HG03442 (cell line): Measurements from ENCODE around the gene THRB.

Experiments
- ATAC-seq: cut with Tn5 transposase; IDR thresholded peaks from one replicate; pipeline ENCODE4 v1.9.1; 2021; ENCODE audit warnings: mild to moderate bottlenecking, moderate library complexity; ENCODE audit not compliant: unreplicated experiment

The THRB gene

DNA sequence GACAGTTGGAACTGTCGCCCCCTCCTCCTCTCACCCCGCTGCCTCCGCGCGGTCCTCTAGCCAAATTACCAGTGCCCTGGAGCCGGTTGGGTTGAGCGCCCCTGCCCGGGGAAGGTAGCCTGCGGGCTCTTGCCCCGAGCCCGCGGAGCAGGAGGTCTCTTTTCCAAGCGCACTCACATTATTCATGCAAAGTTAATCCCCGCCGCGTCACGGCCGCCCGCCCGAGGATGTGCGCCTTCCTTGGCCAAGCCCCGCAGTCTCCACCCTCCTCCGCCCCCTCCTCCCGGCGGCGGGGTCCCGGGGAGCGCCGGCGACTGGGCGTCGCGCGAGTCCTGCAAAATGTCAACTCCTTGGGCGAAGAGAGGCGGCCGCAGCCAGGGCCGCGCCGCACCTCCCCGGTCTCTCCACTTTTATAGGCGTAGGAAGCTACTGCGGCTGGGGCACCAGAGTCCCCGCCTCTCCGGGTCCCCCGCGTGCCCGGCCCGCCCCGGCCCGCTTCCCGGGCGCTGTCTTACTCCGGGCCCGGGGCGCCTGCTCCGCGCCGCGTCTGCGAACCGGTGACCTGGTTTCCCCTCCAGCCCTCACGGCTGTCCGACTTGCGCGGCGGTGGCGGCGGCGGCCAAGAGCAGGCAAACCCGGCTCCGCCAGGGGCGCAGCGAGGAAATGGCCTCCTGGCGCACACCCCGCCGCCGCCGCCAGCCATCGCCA is at the start of gene THRB:
Gene THRB (minus strand): TSS at position 233 of the 708 bp plus-strand sequence.
- ATAC-seq = peak; percentile 43

DNA sequence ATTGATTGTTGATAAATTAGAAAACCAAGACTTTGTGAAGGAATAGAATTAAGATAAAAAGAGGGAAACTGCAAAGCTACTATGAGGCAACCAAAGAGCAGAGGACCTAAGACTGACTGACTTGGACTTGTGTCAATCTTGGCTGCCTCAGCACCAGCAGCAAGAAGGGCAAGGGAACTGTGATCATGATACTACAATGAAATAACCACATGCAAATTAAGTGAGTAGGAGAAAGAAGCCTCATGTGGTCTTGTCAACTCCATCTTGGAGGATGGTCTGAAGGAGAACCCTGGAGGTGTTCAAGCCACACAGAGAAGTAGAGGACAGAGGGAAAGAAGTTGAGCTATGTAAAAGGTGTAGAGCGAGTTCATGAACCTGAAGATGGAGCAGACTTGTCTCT is 47.3 kb upstream of the THRB start:
- ATAC-seq = no peak

DNA sequence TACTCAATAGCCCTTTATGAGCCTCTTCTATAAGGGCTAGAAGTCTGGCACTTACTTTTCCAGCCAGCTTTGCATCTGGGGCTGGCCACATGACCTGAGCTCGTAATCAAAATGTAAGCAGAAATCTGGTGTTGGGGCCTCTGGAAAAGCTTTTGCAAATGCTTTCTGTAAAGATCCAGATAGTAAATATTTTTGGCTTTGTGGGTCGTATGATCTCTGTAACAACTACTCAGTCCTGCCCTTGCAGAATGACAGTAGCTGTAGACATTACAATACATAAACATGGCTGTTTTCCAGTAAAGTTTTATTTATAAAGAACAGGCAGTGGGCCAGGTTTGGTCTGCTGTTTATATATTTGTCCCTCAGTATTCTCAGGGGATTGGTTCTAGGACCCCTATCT is 46.2 kb upstream of the THRB start:
- no peak for ATAC-seq

DNA sequence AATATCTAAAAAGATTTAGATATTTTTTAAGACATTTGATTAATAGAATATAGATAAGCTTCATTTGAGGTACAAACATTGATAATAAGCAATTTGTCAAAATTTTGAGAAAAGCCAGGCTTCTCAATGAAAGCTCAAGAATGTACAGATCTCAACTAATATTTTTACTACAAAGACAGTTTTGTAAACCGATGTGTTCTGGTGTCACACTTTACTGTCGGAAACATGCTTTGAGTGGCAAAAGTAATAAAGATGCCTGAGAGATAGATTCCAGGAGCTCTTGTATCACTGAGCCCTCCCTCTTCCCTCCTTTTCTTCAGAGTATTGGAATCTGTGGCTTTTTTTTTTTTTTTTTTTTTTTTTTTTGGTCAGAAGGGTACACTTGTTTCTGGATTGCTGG is 45.0 kb upstream of the THRB start:
- no peak for ATAC-seq

DNA sequence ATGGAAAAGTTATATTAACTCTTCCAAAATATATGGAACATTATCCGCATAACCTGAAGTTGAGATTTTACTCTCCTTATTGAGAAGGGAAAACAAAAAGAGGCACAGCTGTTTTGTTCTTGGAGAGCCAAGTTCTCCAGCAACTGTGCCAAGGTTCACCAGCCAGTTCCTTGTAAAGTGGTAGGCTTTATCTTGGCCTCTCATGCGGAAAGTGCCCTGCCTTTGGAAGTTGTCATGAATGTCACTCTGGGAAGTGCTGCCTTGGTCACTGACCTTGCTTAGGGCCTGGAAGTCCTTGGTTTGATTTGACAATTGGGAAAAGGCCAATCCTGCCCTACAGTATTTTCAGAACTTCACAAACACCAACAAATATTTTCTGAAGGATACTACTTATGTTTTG is 44.2 kb upstream of the THRB start:
- ATAC-seq = no peak

DNA sequence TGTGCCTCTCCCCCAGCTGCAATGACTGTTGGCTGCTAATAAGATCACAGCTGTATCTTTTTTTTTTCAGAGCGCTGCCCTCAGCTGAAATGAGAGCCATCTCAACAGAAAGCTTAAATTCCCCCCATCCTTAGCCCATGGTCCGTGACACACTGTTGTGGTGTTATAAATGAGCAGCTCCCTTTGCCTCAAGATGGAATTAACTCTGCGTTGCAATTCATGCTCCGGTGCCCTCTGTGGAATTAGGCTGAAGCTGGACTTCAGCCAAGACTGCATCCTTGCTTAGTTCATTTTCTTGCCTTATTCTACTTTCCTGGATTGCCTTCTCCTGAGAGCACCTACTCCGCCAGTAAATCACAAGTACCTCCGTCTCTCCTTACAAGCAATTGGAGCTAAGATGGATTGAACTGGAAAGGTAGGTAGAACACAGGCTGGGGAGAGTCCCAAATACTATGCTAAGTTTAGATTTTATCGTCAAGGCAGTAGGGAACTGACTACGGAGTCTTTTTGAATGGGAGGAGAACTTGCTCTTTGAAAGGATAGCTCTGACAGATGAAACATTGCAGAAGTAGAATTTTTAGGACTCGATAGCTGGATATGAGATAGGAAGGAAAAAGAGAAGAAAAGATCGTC is 39.0 kb upstream of the THRB start:
- no peak for ATAC-seq

DNA sequence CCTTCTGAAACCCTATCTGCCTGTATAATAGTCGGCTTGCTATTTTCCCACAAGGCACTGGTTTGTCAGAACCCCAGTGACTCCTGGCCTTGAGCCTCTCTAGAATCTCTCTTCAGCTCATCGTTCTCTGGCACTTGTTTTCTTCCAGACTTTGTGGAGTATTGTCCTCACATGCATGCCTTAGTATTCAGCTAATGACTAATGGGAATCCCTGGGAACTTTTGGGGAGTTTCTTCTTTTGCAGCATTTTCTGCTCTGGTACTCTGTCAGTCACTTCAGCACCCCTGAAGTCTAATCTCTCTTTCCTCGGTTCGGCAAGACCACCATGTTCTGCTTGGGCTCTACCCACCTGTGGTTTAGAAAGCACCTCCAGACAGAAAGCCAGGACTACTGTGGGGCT is 35.8 kb upstream of the THRB start:
- ATAC-seq = no peak

DNA sequence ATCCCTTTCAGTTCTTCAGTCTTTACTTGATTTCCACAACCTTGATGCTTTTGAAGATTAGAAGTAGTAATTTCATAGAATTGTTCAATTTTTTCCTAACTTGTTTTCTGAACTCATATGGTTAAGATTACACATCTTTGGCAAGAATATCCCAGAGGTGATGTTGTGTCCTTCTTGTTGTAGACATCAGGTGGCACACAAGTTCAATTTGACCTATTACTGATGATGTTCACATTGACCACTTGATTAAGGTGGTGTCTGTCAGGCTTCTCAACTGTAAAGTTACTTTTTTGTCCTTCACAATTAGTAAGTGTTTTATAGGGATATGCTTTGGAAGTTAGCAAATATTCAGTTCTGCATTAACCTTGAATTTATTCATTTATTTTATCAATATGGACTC is 34.6 kb upstream of the THRB start:
- no peak for ATAC-seq

DNA sequence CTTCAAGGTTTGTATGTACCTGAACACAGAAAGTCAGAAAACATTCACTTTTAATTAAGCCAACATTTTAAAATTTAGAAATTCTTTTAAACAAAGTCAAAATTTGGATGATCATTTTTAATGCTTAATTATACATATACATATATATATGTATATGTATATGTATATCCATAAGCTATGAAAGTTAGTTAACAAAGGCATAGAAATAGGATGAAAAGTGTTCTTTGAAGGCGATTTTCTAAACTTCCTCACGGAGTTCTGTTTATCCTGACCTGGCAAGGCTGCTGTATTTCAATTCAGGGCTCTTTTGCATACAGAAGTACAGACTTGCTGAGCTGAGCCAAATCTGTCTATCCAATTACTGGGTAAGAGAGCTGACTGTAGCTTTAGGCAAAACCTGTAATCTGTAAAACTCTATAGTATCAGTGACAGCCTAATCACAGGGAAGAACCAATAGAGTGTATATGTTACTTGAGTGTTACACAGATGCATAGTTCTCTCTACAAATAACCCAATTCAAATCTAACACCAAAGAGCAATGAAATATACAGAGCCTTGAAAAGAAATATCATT is 32.1 kb upstream of the THRB start:
- ATAC-seq = no peak

DNA sequence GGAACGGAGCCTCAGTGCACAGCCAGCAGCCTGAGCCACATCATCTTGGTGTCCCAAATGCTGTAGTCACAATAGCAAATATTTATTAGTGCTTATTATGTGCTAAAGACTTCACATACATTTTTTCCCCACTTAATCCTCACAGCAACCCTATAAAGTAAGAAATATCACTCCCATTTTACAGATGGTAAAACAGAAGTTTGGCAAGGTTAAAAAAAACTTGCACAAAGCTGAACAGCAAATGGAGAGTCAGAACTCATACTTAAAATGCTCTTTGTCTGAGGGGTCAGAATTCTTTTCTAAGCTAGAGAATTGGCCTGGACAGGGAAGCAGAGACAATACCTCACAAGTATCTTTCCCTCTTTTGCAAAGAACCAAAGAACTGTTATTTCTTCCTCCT is 30.9 kb upstream of the THRB start:
- no peak for ATAC-seq

DNA sequence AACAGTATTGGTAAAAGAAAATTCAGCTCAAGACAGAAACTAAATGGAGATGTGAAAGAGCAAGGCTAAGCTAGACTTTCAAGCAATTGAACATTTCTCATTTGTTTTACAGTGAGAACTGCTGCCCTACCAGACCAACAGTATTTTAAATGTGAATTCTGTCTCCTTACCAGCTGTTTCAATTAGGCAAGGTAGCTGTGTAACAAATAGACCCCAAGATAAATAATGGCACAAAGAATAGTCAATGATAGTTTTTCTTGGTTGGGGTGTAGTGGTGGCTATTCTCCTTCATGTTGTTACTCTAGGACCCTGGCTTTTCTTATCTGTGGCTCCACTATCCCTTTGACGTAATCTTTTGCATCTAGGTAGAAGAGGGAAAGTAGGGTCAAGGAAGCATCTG is 30.4 kb upstream of the THRB start:
- ATAC-seq = no peak

DNA sequence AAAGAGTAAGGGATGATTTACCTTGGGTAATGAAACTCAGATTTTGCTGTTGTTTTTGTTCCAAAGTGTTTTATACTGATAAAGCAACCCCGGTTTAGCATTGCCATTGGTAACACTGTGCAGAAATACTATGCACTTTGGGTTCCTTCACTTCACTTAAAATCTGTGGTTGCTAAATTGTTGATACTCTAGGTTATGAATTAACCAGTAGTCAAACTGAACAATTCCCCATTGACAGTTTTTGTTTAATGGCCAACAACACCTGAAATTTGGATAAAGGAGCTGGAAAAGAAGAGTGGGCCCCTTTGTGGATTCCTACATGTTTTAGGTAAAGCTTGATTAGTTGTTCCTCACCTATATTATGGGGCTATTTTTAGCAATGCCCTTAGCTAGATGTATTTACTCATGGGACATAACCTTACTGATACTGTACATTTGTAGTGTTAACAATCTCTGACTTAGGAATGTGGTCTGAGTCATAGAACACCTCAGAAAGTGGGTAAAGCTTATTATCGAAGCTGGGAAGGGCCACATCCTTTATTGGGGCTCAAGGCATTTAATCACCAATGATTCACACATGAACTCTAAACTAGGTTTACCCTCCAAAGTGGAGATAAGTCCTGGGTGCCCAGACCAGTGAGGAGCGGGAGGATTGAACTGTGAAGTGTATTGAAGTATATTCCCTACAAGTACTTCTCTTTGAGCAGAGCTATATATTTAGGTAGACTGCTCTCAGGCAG is 29.5 kb upstream of the THRB start:
- ATAC-seq = no peak

DNA sequence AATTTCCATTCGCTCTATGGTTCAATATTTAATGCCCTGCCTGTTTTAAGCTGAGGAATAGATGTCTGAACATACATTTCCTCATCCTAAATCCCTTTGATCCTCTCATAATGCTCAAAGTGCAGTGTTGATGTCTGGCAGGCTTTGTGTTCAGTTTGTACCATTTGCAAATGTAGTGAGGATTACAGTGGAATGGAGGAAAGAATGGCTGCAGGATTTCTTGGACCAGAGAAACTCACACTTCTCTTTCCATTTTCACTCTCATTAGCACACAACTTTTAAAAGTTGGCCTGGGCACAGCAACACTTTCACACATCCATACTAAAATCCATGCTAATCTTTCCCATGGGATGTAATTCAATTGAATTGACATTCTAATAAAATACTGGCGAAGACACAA is 28.6 kb upstream of the THRB start:
- no peak for ATAC-seq

DNA sequence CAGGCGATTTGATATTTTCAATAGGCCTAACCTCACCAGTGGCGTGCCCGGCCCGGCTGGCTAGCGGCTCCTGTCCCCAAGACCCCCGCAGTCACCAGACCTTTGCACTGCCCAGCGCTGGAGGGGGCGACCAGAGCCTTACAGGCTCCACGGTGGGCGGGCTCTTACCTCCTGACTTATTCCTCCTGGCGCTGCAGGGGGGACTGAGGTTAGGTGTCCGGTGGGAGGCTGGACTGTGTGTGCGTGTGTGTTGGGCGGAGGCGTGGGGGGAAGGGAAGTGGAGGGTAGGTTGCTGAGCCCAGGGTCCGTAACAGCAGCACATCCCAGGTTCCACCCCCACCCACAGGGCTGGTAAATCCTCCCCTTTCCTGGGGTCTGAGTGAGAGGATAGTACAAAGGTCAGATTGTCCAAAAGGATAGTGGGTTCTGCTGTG is 27.5 kb upstream of the THRB start:
- ATAC-seq = no peak

DNA sequence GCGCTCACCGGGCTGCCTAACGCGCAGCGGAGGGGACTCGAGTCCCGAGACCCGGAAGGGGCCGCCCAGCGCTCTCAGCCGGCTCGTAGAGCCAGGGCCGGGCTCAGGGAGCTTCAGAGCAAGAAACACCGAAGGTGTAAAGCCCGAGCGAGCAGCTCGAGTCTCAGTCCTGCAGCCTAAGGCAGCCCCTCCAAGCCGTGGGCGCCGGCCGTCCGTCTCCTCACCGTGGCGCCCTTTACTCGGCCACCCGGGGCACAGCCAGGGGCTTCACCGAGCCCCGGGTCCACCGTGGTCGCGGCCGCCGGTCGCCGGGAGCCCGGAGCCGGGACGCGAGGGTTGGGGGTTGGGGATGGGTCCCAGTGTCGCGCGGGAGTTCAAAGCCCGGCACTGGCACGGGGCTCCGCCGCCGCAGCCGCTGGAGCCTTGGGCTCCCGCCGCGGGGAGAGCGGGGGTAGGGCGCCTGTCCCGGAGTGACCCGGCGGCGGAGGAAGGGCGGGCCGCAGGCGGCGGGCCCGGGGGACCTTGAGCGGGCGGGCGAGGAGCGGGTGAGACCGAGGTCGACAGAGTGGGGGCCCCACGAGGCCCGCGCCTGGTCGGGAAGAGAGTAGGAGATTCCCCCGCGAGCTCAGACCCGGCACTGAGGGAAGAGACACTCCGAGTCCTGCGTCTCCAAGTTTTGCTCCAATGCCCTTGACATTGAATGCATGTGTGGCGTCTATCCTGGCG is 26.9 kb upstream of the THRB start:
- ATAC-seq = no peak

DNA sequence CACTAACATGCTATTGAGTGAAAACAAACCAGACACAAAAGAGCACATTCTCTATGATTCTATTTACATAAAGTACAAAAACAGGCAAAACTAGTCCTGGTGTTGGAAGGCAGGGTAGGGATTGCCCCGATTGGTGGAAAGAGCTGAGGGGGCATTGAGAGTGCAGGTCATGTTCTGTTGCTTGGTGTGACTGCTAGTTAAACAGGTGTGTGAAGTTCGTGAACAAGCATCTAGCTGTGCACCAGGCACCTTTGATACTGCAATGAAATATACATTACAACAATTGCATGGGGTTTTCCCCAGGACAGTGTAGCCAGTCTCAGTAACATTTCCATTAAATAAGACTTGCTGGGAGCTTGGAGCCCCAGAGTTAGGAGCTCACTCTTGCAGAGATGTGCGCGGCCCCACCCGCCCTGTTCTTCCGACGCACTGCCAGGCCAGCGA is 26.3 kb upstream of the THRB start:
- ATAC-seq = no peak

DNA sequence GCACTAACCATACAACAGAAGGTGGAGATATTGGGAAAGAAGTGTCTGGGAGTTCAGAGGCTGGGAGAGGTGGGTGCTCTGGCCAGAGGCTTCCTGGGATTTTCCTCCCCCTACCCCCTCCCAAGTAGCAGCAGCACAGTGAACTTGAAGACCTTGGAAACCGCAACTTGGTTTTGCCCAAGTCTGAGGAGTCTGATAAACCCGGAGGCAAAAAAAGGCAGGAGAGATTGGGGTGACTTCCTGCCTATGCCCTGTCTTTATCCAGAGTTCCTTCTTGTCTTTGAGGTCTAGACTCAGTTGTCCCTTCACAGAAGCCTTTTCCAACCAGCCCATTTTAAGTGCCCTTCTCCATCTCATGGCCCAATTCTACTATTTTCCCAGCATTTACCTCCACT is 25.4 kb upstream of the THRB start:
- ATAC-seq = no peak

DNA sequence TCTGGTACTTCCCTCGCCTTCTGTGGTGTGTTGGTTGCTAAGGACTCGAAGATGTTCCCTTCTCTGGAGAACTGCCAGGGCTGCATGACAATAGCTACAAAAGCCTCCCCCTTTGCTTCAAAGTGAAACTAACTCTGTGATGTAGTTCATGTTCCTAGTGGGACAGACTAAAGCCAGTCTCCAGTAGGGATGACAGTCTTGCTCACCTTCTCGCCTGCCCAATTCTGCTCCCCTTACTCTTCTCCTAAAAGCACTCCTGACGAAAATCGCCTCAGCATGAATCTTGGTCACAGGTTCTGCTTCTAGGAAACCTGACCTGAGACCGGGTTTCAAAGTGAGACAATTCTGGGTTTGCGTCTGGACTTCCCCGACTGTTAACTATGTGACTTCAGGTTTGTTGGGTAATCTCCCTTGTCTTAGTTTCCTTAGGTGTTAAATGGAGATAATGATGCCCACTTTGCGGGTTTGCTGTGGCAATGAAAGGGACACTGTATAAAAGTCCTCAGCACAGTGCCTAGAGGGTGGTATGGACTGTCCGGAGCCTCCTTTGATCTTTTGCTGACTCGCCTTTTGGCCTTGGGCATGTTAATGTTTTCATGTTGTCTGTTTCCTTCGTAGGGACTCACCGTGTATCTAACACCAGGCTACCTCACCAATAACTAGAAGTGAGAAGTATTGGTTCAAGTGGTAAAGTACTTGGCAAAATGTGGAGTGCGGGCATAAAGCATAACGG is 24.9 kb upstream of the THRB start:
- ATAC-seq = peak; percentile 55

DNA sequence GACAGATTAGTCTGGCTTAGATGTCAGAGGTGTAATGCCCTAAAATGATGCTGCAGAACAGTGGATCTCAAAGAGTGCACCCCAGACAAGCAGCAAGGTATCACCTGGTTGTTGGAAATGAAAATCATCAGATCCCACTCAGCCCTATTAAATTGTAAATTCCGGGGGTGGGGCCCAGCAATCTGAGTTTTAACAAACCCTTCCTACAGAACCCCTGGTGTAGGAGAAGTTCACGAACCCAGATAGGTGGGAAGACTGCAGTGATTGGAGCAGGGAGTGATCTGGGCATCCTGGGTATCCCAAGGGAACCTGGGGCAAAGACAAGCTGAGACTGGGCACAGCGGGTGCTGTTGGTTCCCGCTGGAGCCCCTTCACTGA is 24.3 kb upstream of the THRB start:
- ATAC-seq = no peak

DNA sequence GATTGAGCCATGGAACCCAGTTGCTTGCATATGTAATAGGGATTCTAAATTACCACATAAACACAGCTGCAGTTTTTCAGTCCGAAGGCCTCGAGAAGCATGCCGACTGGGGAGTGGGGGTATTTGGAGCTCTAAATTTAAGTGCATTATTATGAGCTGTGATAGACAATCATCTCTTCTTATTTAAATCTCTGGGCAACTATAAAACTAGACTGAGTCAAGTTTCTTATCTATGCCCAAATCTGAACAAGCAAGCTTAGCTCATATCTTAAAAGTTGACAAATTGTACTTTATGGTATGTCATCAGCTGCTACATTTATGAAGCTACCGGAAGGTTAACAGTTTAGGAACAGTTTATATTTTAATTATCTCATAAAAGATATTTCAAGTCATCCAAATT is 19.5 kb upstream of the THRB start:
- no peak for ATAC-seq

DNA sequence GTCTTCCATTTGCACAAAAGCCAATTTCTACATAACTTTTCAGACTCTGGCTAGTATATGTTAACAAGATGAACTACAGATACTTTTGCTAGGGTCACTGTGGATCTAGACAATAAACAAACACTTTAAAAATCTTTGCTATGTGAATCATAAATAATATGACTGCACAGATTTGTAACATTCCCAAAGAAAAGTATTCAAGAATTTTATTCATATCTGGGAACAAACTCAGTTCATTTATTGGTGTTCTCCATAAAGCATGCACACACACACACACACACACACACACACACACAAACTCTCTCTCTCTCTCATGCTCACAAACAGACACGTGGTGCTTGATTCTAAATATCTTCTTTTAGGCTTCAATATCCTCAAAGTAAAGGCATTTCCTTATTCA is 18.8 kb upstream of the THRB start:
- ATAC-seq = no peak
